Endothelial cell of umbilical vein (primary cell): Measurements from ENCODE around the gene NUDT22. TPM values are rescaled to one million over a fixed set of nuclear protein-coding genes. Genes with fewer than 3 reads are reported as not detected.

Experiments used
- BruUV-seq: library from RNA; stranded (reverse); fragments of 400-500 nt; replicated peaks from 2 replicates; lab custom pipeline; 2021; lab: Mats Ljungman, UMichigan
- CTCF ChIA-PET: fragments of 300-600, 350-600 bp; sonication (Branson Sonifier 250); formaldehyde crosslinking; loops from one replicate; lab custom pipeline; 2021; ENCODE audit warnings: antibody characterized with exemption, inconsistent platforms; lab: Charles Lee
- POLR2A ChIA-PET: fragments of 300-600, 350-600 bp; sonication (Branson Sonifier 250); formaldehyde crosslinking; loops from one replicate; lab custom pipeline; 2021; ENCODE audit warnings: antibody characterized with exemption, inconsistent platforms; lab: Charles Lee
- DNase-seq: peaks from one replicate; pipeline ENCODE4 v3.0.0-alpha.2; 2011; ENCODE audit warnings: low read depth, low spot score
- FAIRE-seq: peaks from 2 replicates; lab custom pipeline; 2011; peaks lifted over from hg19 to GRCh38; lab: Jason Lieb, UNC
- H2AFZ ChIP-seq: 2 replicates; pipeline ENCODE4 v1.6.0; 2012; ENCODE audit warnings: low read depth, low read length, control low read depth, inconsistent platforms
- H3K27ac ChIP-seq: 2 replicates; pipeline ENCODE4 v1.5.1; 2011; ENCODE audit warnings: low read depth, mild to moderate bottlenecking, control low read depth, low read length, moderate library complexity; ENCODE audit not compliant: insufficient read depth
- H3K27me3 ChIP-seq, 2 experiments: 2 replicates each; pipeline versions ENCODE4 v1.6.0 to v1.6.1; 2011; ENCODE audit warnings: low read length in 2 of 2, mixed read lengths in 1 of 2; ENCODE audit not compliant: control insufficient read depth in 2 of 2, insufficient read depth in 2 of 2
- H3K36me3 ChIP-seq, 2 experiments: 2 replicates in 1 of 2; 3 replicates in 1 of 2; pipeline ENCODE4 v1.5.1; 2011; ENCODE audit warnings: low read length in 2 of 2, mild to moderate bottlenecking in 1 of 2, moderate library complexity in 1 of 2; ENCODE audit not compliant: control insufficient read depth in 2 of 2, insufficient read depth in 2 of 2; ENCODE audit errors: extremely low read depth in 1 of 2
- H3K4me1 ChIP-seq: 3 replicates; pipeline ENCODE4 v1.5.1; 2011; ENCODE audit warnings: mild to moderate bottlenecking, low read length; ENCODE audit not compliant: control insufficient read depth, insufficient read depth; ENCODE audit errors: extremely low read depth
- H3K4me2 ChIP-seq: 2 replicates; pipeline ENCODE4 v1.6.1; 2011; ENCODE audit warnings: low read length, control low read depth, mixed read lengths; ENCODE audit not compliant: insufficient read depth
- H3K4me3 ChIP-seq, 3 experiments: fragments of 200-600 bp in 1 of 3; sonication (generic), shearing (Covaris generic) in 1 of 3; replicated peaks in 1 of 3; 2 replicates each; pipeline ENCODE4 v1.5.1; 2011 to 2016; ENCODE audit warnings: control low read depth in 3 of 3, low read length in 3 of 3, mild to moderate bottlenecking in 2 of 3, inconsistent platforms in 1 of 3, low read depth in 1 of 3, moderate library complexity in 1 of 3; ENCODE audit not compliant: insufficient read depth in 1 of 3
- H3K79me2 ChIP-seq: 2 replicates; pipeline ENCODE4 v1.6.0; 2012; ENCODE audit warnings: low read length, inconsistent platforms; ENCODE audit not compliant: control insufficient read depth, insufficient read depth
- H3K9ac ChIP-seq: replicated peaks from 2 replicates; pipeline ENCODE3; 2011; ENCODE audit warnings: low read length, control low read depth; ENCODE audit not compliant: insufficient read depth; ENCODE audit errors: extremely low read depth
- H3K9me1 ChIP-seq: replicated peaks from 3 replicates; pipeline ENCODE4 v1.6.0; 2011; ENCODE audit warnings: mild to moderate bottlenecking, low read length; ENCODE audit not compliant: control insufficient read depth, insufficient read depth; ENCODE audit errors: extremely low read depth
- H3K9me3 ChIP-seq: replicated peaks from 2 replicates; pipeline ENCODE4 v1.5.1; 2012; ENCODE audit warnings: low read length, inconsistent platforms; ENCODE audit not compliant: control insufficient read depth, insufficient read depth
- H4K20me1 ChIP-seq: replicated peaks from 2 replicates; pipeline ENCODE3; 2011; ENCODE audit warnings: mild to moderate bottlenecking, low read length; ENCODE audit not compliant: control insufficient read depth, insufficient read depth; ENCODE audit errors: extremely low read depth
- CTCF ChIP-seq, 2 donors: IDR thresholded peaks; 1 replicate in 1 of 2; 2 replicates in 1 of 2; pipeline ENCODE4 v1.5.1; 2011; ENCODE audit warnings: low read length in 2 of 2, mild to moderate bottlenecking in 2 of 2, moderate library complexity in 2 of 2, control low read depth in 1 of 2, inconsistent platforms in 1 of 2, low read depth in 1 of 2; ENCODE audit not compliant: insufficient read depth in 1 of 2; ENCODE audit errors: extremely low read depth in 1 of 2
- EZH2 ChIP-seq: IDR thresholded peaks from 2 replicates; pipeline ENCODE4 v1.6.1; 2012; ENCODE audit warnings: borderline replicate concordance, low read depth, mild to moderate bottlenecking, moderate library complexity, low read length, inconsistent platforms; ENCODE audit not compliant: severe bottlenecking
- FOS ChIP-seq: IDR thresholded peaks from 2 replicates; pipeline ENCODE4 v1.6.1; 2011; ENCODE audit warnings: mild to moderate bottlenecking, low read length, moderate library complexity, borderline replicate concordance; ENCODE audit not compliant: insufficient read depth
- GATA2 ChIP-seq: IDR thresholded peaks from 2 replicates; pipeline ENCODE4 v1.7.0; 2011; ENCODE audit warnings: low read depth, mild to moderate bottlenecking, moderate library complexity, mixed read lengths, low read length; ENCODE audit not compliant: insufficient read length, insufficient read depth
- JUN ChIP-seq: IDR thresholded peaks from 2 replicates; pipeline ENCODE4 v1.6.1; 2011; ENCODE audit warnings: borderline replicate concordance, low read depth; ENCODE audit not compliant: insufficient read length, insufficient read depth
- MAX ChIP-seq: IDR thresholded peaks from 2 replicates; pipeline ENCODE4 v1.6.1; 2011; ENCODE audit not compliant: insufficient read depth, insufficient read length
- MYC ChIP-seq: IDR thresholded peaks from one replicate; pipeline ENCODE4 v1.6.1; 2011; ENCODE audit warnings: mild to moderate bottlenecking, low read depth, low read length
- POLR2A ChIP-seq: IDR thresholded peaks from 2 replicates; pipeline ENCODE4 v1.6.1; 2012; ENCODE audit warnings: low read depth, mild to moderate bottlenecking, control low read depth, low read length
- POLR2AphosphoS5 ChIP-seq: IDR thresholded peaks from 2 replicates; pipeline ENCODE4 v1.6.1; 2012; ENCODE audit warnings: low read depth, mild to moderate bottlenecking, control low read depth, low read length, moderate library complexity; ENCODE audit not compliant: insufficient read depth
- dilution Hi-C: fragments of 300-500 bp; cut with MboI; formaldehyde crosslinking; loops from one replicate; pipeline ENCODE4 v1.15.0; 2019; ENCODE audit warnings: low sequenced_read_pairs; ENCODE audit not compliant: extremely low pct_ligation_motif_present
- intact Hi-C: fragments of 100-400 bp; cut with micrococcal nuclease; formaldehyde crosslinking; loops from one replicate; pipeline ENCODE4 v1.10.0; 2022
- polyA plus RNA-seq, 4 experiments: library from polyadenylated mRNA; depleted of rRNA in 3 of 4; stranded (reverse) in 3 of 4; unstranded in 1 of 4; fragments of >200 nt; gene quantifications; 2 replicates each; pipeline versions ENCODE4 v1.2.1 to v1.2.3, GENCODE V29; 2011 to 2012; ENCODE audit warnings: missing spikeins in 1 of 4
- total RNA-seq: library from RNA; stranded (reverse); gene quantifications from 2 replicates; pipeline ENCODE4 v1.2.3, GENCODE V29; 2021

The NUDT22 gene
- total and polyA plus RNA-seq, 2 donors (not counting 3 experiments of a cell fraction or from before 2014, with no cell fraction given) = 37.8 to 54.8 TPM

- intact Hi-C loops = no loop called here
These were observed 39.4 kb downstream of the NUDT22 start for GRCh38 chr11:64265176-64266160.

More at GRCh38 chr11:64265176-64266160, 39.4 kb downstream of the NUDT22 start:
- dilution Hi-C loops = no loop called here
- Histone ChIP-seq H4K20me1 (no peaks in the 10 kb centered on the region), H3K9ac (no peak overlapping the region), H3K36me3 (peaks cover 4 to 19% of the 10 kb centered on the region in 2 experiments), H3K9me1 (no peaks in the 10 kb centered on the region), H3K4me1 (peaks cover 49% of the 10 kb centered on the region), H3K27me3 (no peaks in the 10 kb centered on the region), H3K9me3 (no peaks in the 10 kb centered on the region), H3K27ac (no peak overlapping the region), H3K79me2 (no peaks in the 10 kb centered on the region), H2AFZ (no peak overlapping the region), H3K4me2 (no peak overlapping the region), H3K4me3 (no peak overlapping the region)
- TF ChIP-seq EZH2 = no peak
- no peak for TF ChIP-seq MAX
- no peak for TF ChIP-seq JUN
- no peak for TF ChIP-seq POLR2AphosphoS5
- TF ChIP-seq POLR2A = no peak
- TF ChIP-seq GATA2 = no peak
- TF ChIP-seq MYC = no peak
- TF ChIP-seq CTCF (IDR thresholded peaks at IDR 0.05; ENCODE audit: extremely low read depth in 1 of 2, insufficient read depth in 1 of 2, low read depth in 1 of 2, low read length in 2 of 2) = no peak
- no peak for TF ChIP-seq FOS
- FAIRE-seq = no peak
- ChIA-PET POLR2A (no interaction called here), CTCF (interaction anchor here (0.9 to 4.8 kb wide), 6 partner anchors 14 to 90 kb away, joined by 3 to 57 read pairs (median 4); partner anchors contain the start of genes BAD, CATSPERZ and PLCB3)
- DNase-seq = no peak
- BruUV-seq = no TSS peak
